Transverse colon (tissue), 4 donors: Measurements from ENCODE around the gene SCARF1. TPM values are rescaled to one million over a fixed set of nuclear protein-coding genes. Genes with fewer than 3 reads are reported as not detected.
"Not testable (repeated sequence)": the region's sequence is repeated elsewhere in the genome, so short reads cannot be mapped to it uniquely, and the experiment has no call there.

Source experiments
- DNase-seq: peaks from one replicate; pipeline ENCODE4 v3.0.0-alpha.2; 2019
- H3K27ac ChIP-seq, 4 donors: fragments of 200-600 bp; sonication (generic); 2 replicates each; pipeline ENCODE4 v1.5.1; 2016 to 2018; ENCODE audit warnings: inconsistent platforms in 4 of 4
- H3K27me3 ChIP-seq: fragments of 200-600 bp; sonication (generic); 2 replicates; pipeline ENCODE4 v1.5.1; 2017; ENCODE audit warnings: inconsistent platforms
- H3K36me3 ChIP-seq, 4 donors: fragments of 200-600 bp; sonication (generic); 2 replicates each; pipeline ENCODE4 v1.5.1; 2017 to 2019; ENCODE audit warnings: inconsistent platforms in 4 of 4
- H3K4me1 ChIP-seq, 4 donors: fragments of 200-600 bp; sonication (generic); 2 replicates each; pipeline ENCODE4 v1.5.1; 2017 to 2020; ENCODE audit warnings: inconsistent platforms in 4 of 4
- H3K4me3 ChIP-seq, 4 donors: fragments of 200-600 bp; sonication (generic); 1 replicate in 1 of 4; 2 replicates in 3 of 4; pipeline versions ENCODE4 v1.5.1 to v1.6.1; 2017 to 2019; ENCODE audit warnings: inconsistent platforms in 4 of 4
- H3K9me3 ChIP-seq, 2 donors: fragments of 200-600 bp; sonication (generic); 2 replicates each; pipeline ENCODE4 v1.5.1; 2017 to 2019; ENCODE audit warnings: inconsistent platforms in 2 of 2
- CTCF ChIP-seq, 5 experiments: fragments of 200-600 bp in 3 of 5; fragments of 450-650 bp in 2 of 5; sonication (generic) in 3 of 5; IDR thresholded peaks; 1 replicate in 2 of 5; 2 replicates in 3 of 5; pipeline ENCODE4 v1.5.1; 2016 to 2017; ENCODE audit warnings: antibody characterized with exemption in 5 of 5, inconsistent platforms in 3 of 5, mild to moderate bottlenecking in 2 of 5, moderate library complexity in 1 of 5
- EP300 ChIP-seq: sonication (generic); formaldehyde crosslinking; IDR thresholded peaks from one replicate; pipeline ENCODE4 v1.6.1; 2017; ENCODE audit warnings: antibody characterized with exemption, low read depth
- POLR2A ChIP-seq: fragments of 450-650 bp; IDR thresholded peaks from one replicate; pipeline ENCODE4 v1.6.1; 2016; ENCODE audit warnings: antibody characterized with exemption, mild to moderate bottlenecking, moderate library complexity
- POLR2AphosphoS5 ChIP-seq, 3 donors: sonication (generic); formaldehyde crosslinking; IDR thresholded peaks; one replicate each; pipeline ENCODE4 v1.6.1; 2016; ENCODE audit warnings: antibody characterized with exemption in 3 of 3
- WGBS, 2 donors: methylation state at CpG; one replicate each; pipeline ENCODE4 v1.1.5; 2018; ENCODE audit warnings: low coverage in 1 of 2; 5-methylcytosine and 5-hydroxymethylcytosine counted together
- in situ Hi-C, 4 donors: fragments of 200-750 bp; cut with MboI; loops; one replicate each; pipeline versions ENCODE4 v1.15.0 to v1.15.1; 2017; ENCODE audit warnings: low sequenced_read_pairs in 3 of 4, low pct_ligation_motif_present in 1 of 4, low pct_unique_long_range_greater_than_20kb in 1 of 4
- intact Hi-C: fragments of 100-400 bp; cut with DNase I; formaldehyde crosslinking; loops from one replicate; pipeline ENCODE4 v1.15.1; 2023; ENCODE audit warnings: low total_unique reads
- total RNA-seq, 4 donors: library from RNA; depleted of rRNA; stranded (reverse); fragments of >200 nt; gene quantifications; one replicate each; pipeline ENCODE4 v1.1.0, GENCODE V29; 2016

SCARF1 gene
- total RNA-seq, 4 donors from 2014 or later: 11.2 to 63.2 (median 16.3) TPM

GRCh38 chr17:1673041-1673785 lies 27.7 kb upstream of the SCARF1 start:
- no peak overlapping the region for H3K4me3 ChIP-seq
- peaks cover 3 to 93% (median 44%) of the 10 kb centered on the region in 4 donors for H3K36me3 ChIP-seq
- TF ChIP-seq EP300: no peak
- no peak for TF ChIP-seq CTCF (IDR thresholded peaks at IDR 0.05)
- TF ChIP-seq POLR2AphosphoS5 (IDR thresholded peaks at IDR 0.05): no peak
- no peak for TF ChIP-seq POLR2A
- DNase-seq: peak; percentile 12
- in situ Hi-C loops: loop anchor here in 1 of 4 donors (25.0 kb wide), 1 partner anchor 364 kb away; the partner anchor contains the start of genes DPH1, OVCA2 and RTN4RL1
- peaks cover 0 to 10% (median 6%) of the 10 kb centered on the region in 4 donors for H3K4me1 ChIP-seq
- WGBS, 2 donors: 75 to 90% methylated on average over 2 to 26 of the region's 26 CpGs
- no peak overlapping the region for H3K27ac ChIP-seq
- intact Hi-C loops: no loop called here
- H3K27me3 ChIP-seq: no peaks in the 10 kb centered on the region
- no peaks in the 10 kb centered on the region for H3K9me3 ChIP-seq

- H3K9me3 ChIP-seq, H3K4me3 ChIP-seq, H3K4me1 ChIP-seq, H3K27ac ChIP-seq, H3K27me3 ChIP-seq, DNase-seq: not testable (repeated sequence)
- in situ Hi-C loops: loop anchor here in 1 of 4 donors (10.0 to 25.0 kb wide), 2 partner anchors 201 to 373 kb away; partner anchors contain the start of genes DPH1, OVCA2 and RTN4RL1
- intact Hi-C loops: loop anchor here (1.0 to 10.0 kb wide), 2 partner anchors 19 to 201 kb away; no protein-coding TSS in a partner anchor
- H3K36me3 ChIP-seq: peaks cover 0 to 81% (median 36%) of the 10 kb centered on the region in 4 donors
- 92 to 94% methylated on average over 5 of the region's 5 CpGs for WGBS, 2 donors
Measured at GRCh38 chr17:1663934-1664333, 18.4 kb upstream of the SCARF1 start.

- intact Hi-C loops: loop anchor here (10.0 kb wide), 1 partner anchor 204 kb away; no protein-coding TSS in a partner anchor
- H3K36me3 ChIP-seq: peaks cover 0 to 91% (median 43%) of the 10 kb centered on the region in 4 donors
- 92 to 93% methylated on average over 10 to 12 of the region's 12 CpGs for WGBS, 2 donors
Measured at GRCh38 chr17:1661045-1661444, 15.5 kb upstream of the SCARF1 start.

GRCh38 chr17:1658100-1658499 lies 12.6 kb upstream of the SCARF1 start:
- 80 to 92% methylated on average over 1 to 9 of the region's 9 CpGs for WGBS, 2 donors
- TF ChIP-seq CTCF (IDR thresholded peaks at IDR 0.05): no peak
- TF ChIP-seq POLR2A: no peak
- no peak for TF ChIP-seq EP300
- TF ChIP-seq POLR2AphosphoS5 (IDR thresholded peaks at IDR 0.05): no peak
- Histone ChIP-seq H3K36me3 (peaks cover 0 to 95% (median 49%) of the 10 kb centered on the region in 4 donors), H3K27me3 (no peaks in the 10 kb centered on the region), H3K27ac (no peak overlapping the region), H3K4me3 (no peak overlapping the region), H3K9me3 (no peaks in the 10 kb centered on the region), H3K4me1 (no peaks in the 10 kb centered on the region)
- no peak for DNase-seq
- intact Hi-C loops (loop anchor here (10.0 kb wide), 1 partner anchor 57 kb away; the partner anchor contains the start of gene TLCD2), in situ Hi-C loops (loop anchor here in 1 of 4 donors (25.0 kb wide), 1 partner anchor 379 kb away; the partner anchor contains the start of genes DPH1, OVCA2 and RTN4RL1)

More at GRCh38 chr17:1661045-1661444, 15.5 kb upstream of the SCARF1 start:
- in situ Hi-C loops: loop anchor here in 1 of 4 donors (10.0 to 25.0 kb wide), 2 partner anchors 204 to 376 kb away; partner anchors contain the start of genes DPH1, OVCA2 and RTN4RL1
- no peaks in the 10 kb centered on the region for H3K27me3 ChIP-seq
- no peaks in the 10 kb centered on the region for H3K9me3 ChIP-seq
- DNase-seq: no peak
- no peak overlapping the region for H3K4me3 ChIP-seq
- no peaks in the 10 kb centered on the region for H3K4me1 ChIP-seq
- TF ChIP-seq EP300 (no peak), POLR2A (no peak), POLR2AphosphoS5 (IDR thresholded peaks at IDR 0.05) (no peak), CTCF (IDR thresholded peaks at IDR 0.05) (no peak)
- H3K27ac ChIP-seq: no peak overlapping the region
